Panc1 (cell line): ENCODE results near the gene FREM2. TPM values are rescaled to one million over a fixed set of nuclear protein-coding genes. Genes with fewer than 3 reads are reported as not detected.

Experiments
- ATAC-seq: fragments of 200-7000 bp; cut with Tn5 transposase; 2 replicates; pipeline ENCODE4 v1.9.1; 2020; ENCODE audit warnings: mild to moderate bottlenecking, moderate library complexity
- BruUV-seq: library from RNA; stranded (reverse); fragments of 400-500 nt; replicated peaks from 2 replicates; lab custom pipeline; 2021; lab: Mats Ljungman, UMichigan
- CTCF ChIA-PET: fragments of 300-600 bp; sonication (Branson Sonifier 250); formaldehyde crosslinking; loops from one replicate; lab custom pipeline; 2022; ENCODE audit warnings: antibody characterized with exemption; lab: Charles Lee
- POLR2A ChIA-PET: fragments of 300-600 bp; sonication (Branson Sonifier 250); formaldehyde crosslinking; loops from one replicate; lab custom pipeline; 2022; ENCODE audit warnings: antibody characterized with exemption; lab: Charles Lee
- DNase-seq: peaks from one replicate; pipeline ENCODE4 v3.0.0-alpha.2; 2010; ENCODE audit warnings: low read depth, low spot score
- H3K27ac ChIP-seq: 2 replicates; pipeline ENCODE4 v1.5.1; 2011; ENCODE audit warnings: mild to moderate bottlenecking, low read length, inconsistent platforms
- H3K27me3 ChIP-seq: fragments of 200-500 bp; sonication (Bioruptor generic); 2 replicates; pipeline ENCODE4 v1.6.0; 2014; ENCODE audit warnings: low read length, inconsistent platforms; ENCODE audit not compliant: control insufficient read depth, insufficient read depth
- H3K36me3 ChIP-seq: fragments of 200-500 bp; sonication (Bioruptor generic); 2 replicates; pipeline ENCODE4 v1.5.1; 2014; ENCODE audit warnings: inconsistent platforms, mild to moderate bottlenecking, low read length, moderate library complexity; ENCODE audit not compliant: control insufficient read depth, insufficient read depth
- H3K4me1 ChIP-seq: 2 replicates; pipeline ENCODE4 v1.5.1; 2011; ENCODE audit warnings: inconsistent platforms, mild to moderate bottlenecking, low read length, moderate library complexity; ENCODE audit not compliant: control insufficient read depth, insufficient read depth
- H3K4me3 ChIP-seq, 2 experiments: 2 replicates each; pipeline ENCODE4 v1.5.1; 2011 to 2012; ENCODE audit warnings: low read depth in 2 of 2, low read length in 2 of 2, mild to moderate bottlenecking in 2 of 2, inconsistent platforms in 1 of 2, moderate library complexity in 1 of 2
- H3K9me3 ChIP-seq: fragments of 200-500 bp; sonication (Bioruptor generic); 2 replicates; pipeline ENCODE4 v1.5.1; 2014; ENCODE audit warnings: low read depth, mild to moderate bottlenecking, inconsistent platforms, low read length, moderate library complexity; ENCODE audit not compliant: control insufficient read depth, insufficient read depth
- POLR2AphosphoS5 ChIP-seq: IDR thresholded peaks from 2 replicates; pipeline ENCODE4 v1.6.1; 2012; ENCODE audit warnings: mild to moderate bottlenecking, low read depth, low read length, moderate library complexity
- SIN3A ChIP-seq: IDR thresholded peaks from 2 replicates; pipeline ENCODE4 v1.6.1; 2012; ENCODE audit warnings: low read depth, mild to moderate bottlenecking, low read length, moderate library complexity, borderline replicate concordance; ENCODE audit not compliant: insufficient read depth
- TCF7L2 ChIP-seq: IDR thresholded peaks from 2 replicates; pipeline ENCODE4 v1.6.1; 2011; ENCODE audit warnings: mild to moderate bottlenecking, low read depth, low read length, inconsistent platforms
- in situ Hi-C: cut with HindIII; loops from 2 replicates; pipeline ENCODE4 v1.10.0; 2016; ENCODE audit warnings: low sequenced_read_pairs, low pct_unique_long_range_greater_than_20kb
- intact Hi-C: fragments of 100-400 bp; cut with micrococcal nuclease; formaldehyde crosslinking; loops from one replicate; pipeline ENCODE4 v1.10.0; 2022; ENCODE audit not compliant: unreplicated experiment
- total RNA-seq: library from RNA; stranded (reverse); gene quantifications from one replicate; pipeline ENCODE4 v1.2.1, GENCODE V29; 2021; ENCODE audit not compliant: unreplicated experiment
- TF ChIP-seq, protein P1 (sequence below): fragments of 450-650 bp; IDR thresholded peaks from 2 replicates; pipeline ENCODE4 v1.5.1; 2017; ENCODE audit warnings: mild to moderate bottlenecking
- TF ChIP-seq, protein P2 (sequence below), 2 experiments: IDR thresholded peaks; 2 replicates each; pipeline ENCODE4 v1.6.1; 2011 to 2012; ENCODE audit warnings: low read depth in 2 of 2, control low read depth in 1 of 2, low read length in 1 of 2, mild to moderate bottlenecking in 1 of 2, moderate library complexity in 1 of 2; ENCODE audit not compliant: insufficient read depth in 1 of 2

The FREM2 gene
- total RNA-seq, 1 experiment from 2014 or later: 0.15 TPM

DNA sequence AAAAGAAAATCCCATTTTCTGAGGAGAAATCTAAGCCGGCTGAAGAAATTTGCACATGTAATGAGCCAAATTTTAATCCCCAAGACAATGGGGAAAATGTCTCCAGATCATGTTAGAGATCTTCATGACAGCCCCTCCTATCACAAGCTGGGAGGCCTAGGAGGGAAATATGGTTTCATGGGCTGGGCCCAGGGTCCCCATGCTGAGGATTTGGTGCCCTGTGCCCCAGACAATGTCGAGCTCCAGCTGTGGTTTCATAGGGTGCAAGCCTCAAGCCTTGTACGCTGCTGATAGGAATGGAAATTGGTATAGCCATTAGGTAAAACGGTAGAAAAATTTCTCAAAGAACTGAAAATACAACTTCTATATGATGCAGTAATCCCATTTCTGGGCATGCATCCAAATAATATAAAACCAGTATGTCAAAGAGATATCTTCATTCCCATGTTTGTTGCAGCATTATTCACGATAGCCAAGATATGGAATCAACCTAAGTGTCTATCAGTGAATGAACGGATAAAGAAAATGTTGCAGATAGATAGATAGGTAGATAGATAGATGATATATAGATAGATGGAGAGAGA, 19.3 kb upstream of the FREM2 start:
- ChIA-PET POLR2A (no interaction called here), CTCF (no interaction called here)
- BruUV-seq: no TSS peak
- H3K4me3 ChIP-seq: no peak overlapping the region
- ATAC-seq (no peak), DNase-seq (no peak)
- H3K4me1 ChIP-seq: no peaks in the 10 kb centered on the region
- intact Hi-C loops (no loop called here), in situ Hi-C loops (no loop called here)
- H3K27ac ChIP-seq: no peak overlapping the region
- H3K9me3 ChIP-seq: no peaks in the 10 kb centered on the region
- TF ChIP-seq, protein P1, sequence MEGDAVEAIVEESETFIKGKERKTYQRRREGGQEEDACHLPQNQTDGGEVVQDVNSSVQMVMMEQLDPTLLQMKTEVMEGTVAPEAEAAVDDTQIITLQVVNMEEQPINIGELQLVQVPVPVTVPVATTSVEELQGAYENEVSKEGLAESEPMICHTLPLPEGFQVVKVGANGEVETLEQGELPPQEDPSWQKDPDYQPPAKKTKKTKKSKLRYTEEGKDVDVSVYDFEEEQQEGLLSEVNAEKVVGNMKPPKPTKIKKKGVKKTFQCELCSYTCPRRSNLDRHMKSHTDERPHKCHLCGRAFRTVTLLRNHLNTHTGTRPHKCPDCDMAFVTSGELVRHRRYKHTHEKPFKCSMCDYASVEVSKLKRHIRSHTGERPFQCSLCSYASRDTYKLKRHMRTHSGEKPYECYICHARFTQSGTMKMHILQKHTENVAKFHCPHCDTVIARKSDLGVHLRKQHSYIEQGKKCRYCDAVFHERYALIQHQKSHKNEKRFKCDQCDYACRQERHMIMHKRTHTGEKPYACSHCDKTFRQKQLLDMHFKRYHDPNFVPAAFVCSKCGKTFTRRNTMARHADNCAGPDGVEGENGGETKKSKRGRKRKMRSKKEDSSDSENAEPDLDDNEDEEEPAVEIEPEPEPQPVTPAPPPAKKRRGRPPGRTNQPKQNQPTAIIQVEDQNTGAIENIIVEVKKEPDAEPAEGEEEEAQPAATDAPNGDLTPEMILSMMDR: no peak
- H3K36me3 ChIP-seq: no peaks in the 10 kb centered on the region
- no peaks in the 10 kb centered on the region for H3K27me3 ChIP-seq

DNA sequence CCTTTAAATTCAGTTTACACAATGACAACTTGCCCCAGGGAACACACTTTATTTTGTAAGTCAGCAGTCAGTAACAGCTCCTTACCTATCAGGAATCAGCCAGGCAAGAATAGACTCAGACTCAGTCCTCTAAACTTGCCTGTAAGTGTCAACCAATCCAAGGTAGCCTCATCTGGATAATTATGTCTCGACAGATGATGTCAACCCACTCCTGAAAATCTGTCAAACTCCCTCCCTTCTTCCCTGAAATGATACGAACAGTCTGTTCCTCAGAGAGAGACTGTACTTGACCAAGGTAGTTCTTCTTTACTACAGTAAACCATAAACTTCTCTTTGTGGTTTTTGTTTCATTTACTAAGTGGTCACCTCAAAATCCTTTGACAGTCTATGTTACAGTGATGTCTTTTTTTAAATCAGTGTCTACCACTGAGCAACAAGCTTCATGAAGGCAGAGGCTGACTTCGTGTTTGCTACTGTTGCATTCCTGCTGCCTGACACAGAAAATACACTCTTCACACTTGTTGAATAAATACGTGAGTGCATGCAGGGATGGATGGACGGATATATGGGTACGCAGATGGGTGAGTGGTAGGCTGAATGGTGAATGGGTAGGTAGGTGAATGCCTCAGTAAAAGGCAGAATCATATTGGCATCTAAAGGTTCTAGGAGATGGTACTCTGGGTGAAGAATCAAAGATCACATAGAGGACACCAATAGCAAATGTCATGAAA, 17.5 kb upstream of the FREM2 start:
- no peaks in the 10 kb centered on the region for H3K27me3 ChIP-seq
- ATAC-seq (no peak), DNase-seq (no peak)
- TF ChIP-seq, protein P2, sequence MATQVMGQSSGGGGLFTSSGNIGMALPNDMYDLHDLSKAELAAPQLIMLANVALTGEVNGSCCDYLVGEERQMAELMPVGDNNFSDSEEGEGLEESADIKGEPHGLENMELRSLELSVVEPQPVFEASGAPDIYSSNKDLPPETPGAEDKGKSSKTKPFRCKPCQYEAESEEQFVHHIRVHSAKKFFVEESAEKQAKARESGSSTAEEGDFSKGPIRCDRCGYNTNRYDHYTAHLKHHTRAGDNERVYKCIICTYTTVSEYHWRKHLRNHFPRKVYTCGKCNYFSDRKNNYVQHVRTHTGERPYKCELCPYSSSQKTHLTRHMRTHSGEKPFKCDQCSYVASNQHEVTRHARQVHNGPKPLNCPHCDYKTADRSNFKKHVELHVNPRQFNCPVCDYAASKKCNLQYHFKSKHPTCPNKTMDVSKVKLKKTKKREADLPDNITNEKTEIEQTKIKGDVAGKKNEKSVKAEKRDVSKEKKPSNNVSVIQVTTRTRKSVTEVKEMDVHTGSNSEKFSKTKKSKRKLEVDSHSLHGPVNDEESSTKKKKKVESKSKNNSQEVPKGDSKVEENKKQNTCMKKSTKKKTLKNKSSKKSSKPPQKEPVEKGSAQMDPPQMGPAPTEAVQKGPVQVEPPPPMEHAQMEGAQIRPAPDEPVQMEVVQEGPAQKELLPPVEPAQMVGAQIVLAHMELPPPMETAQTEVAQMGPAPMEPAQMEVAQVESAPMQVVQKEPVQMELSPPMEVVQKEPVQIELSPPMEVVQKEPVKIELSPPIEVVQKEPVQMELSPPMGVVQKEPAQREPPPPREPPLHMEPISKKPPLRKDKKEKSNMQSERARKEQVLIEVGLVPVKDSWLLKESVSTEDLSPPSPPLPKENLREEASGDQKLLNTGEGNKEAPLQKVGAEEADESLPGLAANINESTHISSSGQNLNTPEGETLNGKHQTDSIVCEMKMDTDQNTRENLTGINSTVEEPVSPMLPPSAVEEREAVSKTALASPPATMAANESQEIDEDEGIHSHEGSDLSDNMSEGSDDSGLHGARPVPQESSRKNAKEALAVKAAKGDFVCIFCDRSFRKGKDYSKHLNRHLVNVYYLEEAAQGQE (IDR thresholded peaks at IDR 0.05; ENCODE audit: insufficient read depth in 1 of 2, low read depth in 2 of 2, low read length in 1 of 2): no peak
- TF ChIP-seq POLR2AphosphoS5: no peak
- TF ChIP-seq, protein P1: no peak
- TF ChIP-seq SIN3A: no peak
- no peak for TF ChIP-seq TCF7L2
- in situ Hi-C loops: no loop called here
- POLR2A ChIA-PET: no interaction called here
- no peaks in the 10 kb centered on the region for H3K36me3 ChIP-seq
- H3K4me3 ChIP-seq: no peak overlapping the region
- H3K27ac ChIP-seq: no peak overlapping the region
- intact Hi-C loops: no loop called here
- no peaks in the 10 kb centered on the region for H3K4me1 ChIP-seq
- no TSS peak for BruUV-seq
- H3K9me3 ChIP-seq: no peaks in the 10 kb centered on the region
- CTCF ChIA-PET: no interaction called here
